Right lobe of liver (tissue), 4 donors: ENCODE measurements around the gene FGF2.

Source experiments
- CTCF ChIP-seq, 4 donors: fragments of 200-600 bp in 3 of 4; fragments of 450-650 bp in 1 of 4; IDR thresholded peaks; one replicate each; pipeline versions ENCODE4 v1.5.1 to v1.8.0; 2016 to 2022; ENCODE audit warnings: antibody characterized with exemption in 4 of 4, mild to moderate bottlenecking in 2 of 4
- POLR2A ChIP-seq: fragments of 450-650 bp; IDR thresholded peaks from one replicate; pipeline ENCODE4 v1.6.1; 2017; ENCODE audit warnings: antibody characterized with exemption, mild to moderate bottlenecking
- donor health status: DM: no; HTN: no; CAD: no.
- donor health status: DM: no; HTN: no; CAD: no.
- donor health status: DM: no; HTN: yes; CAD: no.

- TF ChIP-seq CTCF (IDR thresholded peaks at IDR 0.05) (no peak), POLR2A (no peak)
These were observed 73.7 kb downstream of the FGF2 start for GRCh38 chr4:122900314-122900713.
